SK-N-SH treated with all-trans-retinoic acid at 6 μM for 48 hours (cell line): ENCODE results near the gene SULT2B1.

ENCODE experiments used
- ARNTL ChIP-seq: fragments of 450-650 bp; formaldehyde crosslinking; IDR thresholded peaks from 2 replicates; pipeline ENCODE4 v1.5.0; 2020; ENCODE audit warnings: low read depth, mild to moderate bottlenecking, moderate library complexity, borderline replicate concordance
- BACH2 ChIP-seq: fragments of 250-450 bp; sonication (Bioruptor Pico); IDR thresholded peaks from 2 replicates; pipeline ENCODE4 v1.9.0; 2021; ENCODE audit warnings: mild to moderate bottlenecking, borderline replicate concordance
- CSDC2 ChIP-seq: fragments of 250-450 bp; sonication (Bioruptor Pico); IDR thresholded peaks from 2 replicates; pipeline ENCODE4 v1.5.0; 2020; ENCODE audit warnings: mild to moderate bottlenecking, moderate library complexity
- ISL1 ChIP-seq: fragments of 250-450 bp; sonication (Bioruptor Pico); IDR thresholded peaks from 2 replicates; pipeline ENCODE4 v2.1.2; 2022; ENCODE audit warnings: mild to moderate bottlenecking, moderate library complexity
- PATZ1 ChIP-seq: fragments of 250-450 bp; sonication (Bioruptor Pico); IDR thresholded peaks from 2 replicates; pipeline ENCODE4 v1.8.0; 2020; ENCODE audit warnings: mild to moderate bottlenecking, moderate library complexity, borderline replicate concordance
- POU6F1 ChIP-seq: fragments of 250-450 bp; sonication (Bioruptor Pico); IDR thresholded peaks from 2 replicates; pipeline ENCODE4 v1.8.0; 2021; ENCODE audit warnings: low read depth, mild to moderate bottlenecking, moderate library complexity, borderline replicate concordance
- PPARA ChIP-seq: fragments of 250-450 bp; sonication (Bioruptor Pico); IDR thresholded peaks from 2 replicates; pipeline ENCODE4 v1.5.0; 2020; ENCODE audit warnings: mild to moderate bottlenecking, borderline replicate concordance
- TCF4 ChIP-seq: fragments of 250-450 bp; sonication (Bioruptor Pico); IDR thresholded peaks from 2 replicates; pipeline ENCODE4 v1.8.0; 2021; ENCODE audit warnings: mild to moderate bottlenecking, moderate library complexity, borderline replicate concordance
- TOX ChIP-seq: fragments of 250-450 bp; sonication (Bioruptor Pico); IDR thresholded peaks from 2 replicates; pipeline ENCODE4 v1.8.0; 2021; ENCODE audit warnings: mild to moderate bottlenecking, moderate library complexity, borderline replicate concordance
- ZNF565 ChIP-seq: fragments of 450-650 bp; formaldehyde crosslinking; conservative IDR thresholded peaks from 2 replicates; pipeline ENCODE4 v1.5.0; 2020; ENCODE audit warnings: low read depth, mild to moderate bottlenecking, moderate library complexity
- ZNF70 ChIP-seq: fragments of 450-650 bp; formaldehyde crosslinking; IDR thresholded peaks from 2 replicates; pipeline ENCODE4 v1.5.0; 2020; ENCODE audit warnings: mild to moderate bottlenecking, moderate library complexity
- ZNF8 ChIP-seq: fragments of 450-650 bp; formaldehyde crosslinking; IDR thresholded peaks from 2 replicates; pipeline ENCODE4 v1.5.0; 2020; ENCODE audit warnings: mild to moderate bottlenecking, moderate library complexity

GRCh38 chr19:48560095-48560530, 8.1 kb downstream of the SULT2B1 start:
- no peak for TF ChIP-seq TOX
- TF ChIP-seq POU6F1 (CRISPR knock-in tag) = no peak
- no peak for TF ChIP-seq PATZ1
- TF ChIP-seq ARNTL (CRISPR knock-in tag) = no peak
- TF ChIP-seq TCF4 (CRISPR knock-in tag) = no peak
- no peak for TF ChIP-seq ZNF8 (CRISPR knock-in tag)
- TF ChIP-seq ZNF565 (CRISPR knock-in tag) = no peak
- TF ChIP-seq ISL1 (CRISPR knock-in tag) = no peak
- TF ChIP-seq CSDC2 (CRISPR knock-in tag) = no peak
- TF ChIP-seq PPARA (CRISPR knock-in tag) = no peak
- TF ChIP-seq ZNF70 = no peak
- no peak for TF ChIP-seq BACH2 (CRISPR knock-in tag)
